ENCODE data around the gene CRYGN.

The CRYGN gene

GRCh38 chr7:151425670-151426440, 14.1 kb downstream of the CRYGN start:
- DNase-seq = no peak

GRCh38 chr7:151424799-151425198, 15.1 kb downstream of the CRYGN start:
- DNase-seq = no peak

GRCh38 chr7:151423936-151424335, 16.0 kb downstream of the CRYGN start:
- no peak for DNase-seq

- DNase-seq = no peak
Measured at GRCh38 chr7:151423226-151423625, 16.7 kb downstream of the CRYGN start.

GRCh38 chr7:151422212-151422611, 17.7 kb downstream of the CRYGN start:
- DNase-seq = no peak

- DNase-seq = no peak
Measured at GRCh38 chr7:151420144-151420543, 19.8 kb downstream of the CRYGN start.

- no peak for DNase-seq
Measured at GRCh38 chr7:151416941-151417315, 23.0 kb downstream of the CRYGN start.

- no peak for DNase-seq
Measured at GRCh38 chr7:151416112-151416940, 23.6 kb downstream of the CRYGN start.

- no peak for DNase-seq
Measured at GRCh38 chr7:151415375-151416105, 24.4 kb downstream of the CRYGN start.

GRCh38 chr7:151413241-151413640, 26.7 kb downstream of the CRYGN start:
- no peak for DNase-seq

GRCh38 chr7:151412318-151412717, 27.6 kb downstream of the CRYGN start:
- DNase-seq = no peak

- no peak for DNase-seq
Measured at GRCh38 chr7:151411551-151411950, 28.4 kb downstream of the CRYGN start.

GRCh38 chr7:151410405-151411390, 29.2 kb downstream of the CRYGN start:
- no peak for DNase-seq

- no peak for DNase-seq
Measured at GRCh38 chr7:151409667-151410404, 30.1 kb downstream of the CRYGN start, which contains the start of gene WDR86. TSS of gene WDR86 (minus strand) at chr7:151410038. CDS start at chr7:151409589, 449 bp downstream.

- DNase-seq = no peak
Measured at GRCh38 chr7:151408839-151409666, 30.9 kb downstream of the CRYGN start.

- no peak for DNase-seq
Measured at GRCh38 chr7:151408498-151408838, 31.5 kb downstream of the CRYGN start.

GRCh38 chr7:151406886-151407583, 32.9 kb downstream of the CRYGN start:
- no peak for DNase-seq

- DNase-seq = no peak
Measured at GRCh38 chr7:151406051-151406875, 33.7 kb downstream of the CRYGN start.

- no peak for DNase-seq
Measured at GRCh38 chr7:151405588-151405987, 34.4 kb downstream of the CRYGN start.
